ENCODE data around the gene DNER.

DNA sequence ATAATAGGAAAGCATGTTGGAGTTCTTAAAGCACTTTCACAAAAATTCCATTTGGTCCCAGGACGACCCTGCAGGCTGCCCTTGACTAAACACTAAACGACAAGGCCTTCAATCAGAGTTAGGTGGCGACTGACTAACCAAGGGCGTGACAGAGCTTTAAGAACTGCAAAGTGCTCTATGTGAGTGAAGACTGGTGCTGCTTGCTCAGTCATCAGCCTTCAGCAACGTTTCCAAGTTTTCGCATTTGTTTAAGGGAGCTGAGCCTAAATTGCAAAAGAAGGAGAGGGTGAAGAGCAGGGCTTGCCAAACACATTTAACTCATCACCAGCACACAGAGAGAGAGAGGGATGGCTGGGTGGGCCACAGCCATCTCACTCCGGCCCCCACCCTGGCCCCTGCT is 238.6 kb downstream of the DNER start:
- TF ChIP-seq, protein P1, sequence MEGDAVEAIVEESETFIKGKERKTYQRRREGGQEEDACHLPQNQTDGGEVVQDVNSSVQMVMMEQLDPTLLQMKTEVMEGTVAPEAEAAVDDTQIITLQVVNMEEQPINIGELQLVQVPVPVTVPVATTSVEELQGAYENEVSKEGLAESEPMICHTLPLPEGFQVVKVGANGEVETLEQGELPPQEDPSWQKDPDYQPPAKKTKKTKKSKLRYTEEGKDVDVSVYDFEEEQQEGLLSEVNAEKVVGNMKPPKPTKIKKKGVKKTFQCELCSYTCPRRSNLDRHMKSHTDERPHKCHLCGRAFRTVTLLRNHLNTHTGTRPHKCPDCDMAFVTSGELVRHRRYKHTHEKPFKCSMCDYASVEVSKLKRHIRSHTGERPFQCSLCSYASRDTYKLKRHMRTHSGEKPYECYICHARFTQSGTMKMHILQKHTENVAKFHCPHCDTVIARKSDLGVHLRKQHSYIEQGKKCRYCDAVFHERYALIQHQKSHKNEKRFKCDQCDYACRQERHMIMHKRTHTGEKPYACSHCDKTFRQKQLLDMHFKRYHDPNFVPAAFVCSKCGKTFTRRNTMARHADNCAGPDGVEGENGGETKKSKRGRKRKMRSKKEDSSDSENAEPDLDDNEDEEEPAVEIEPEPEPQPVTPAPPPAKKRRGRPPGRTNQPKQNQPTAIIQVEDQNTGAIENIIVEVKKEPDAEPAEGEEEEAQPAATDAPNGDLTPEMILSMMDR (IDR thresholded peaks at IDR 0.05), result no peak
- TF ChIP-seq POLR2A (IDR thresholded peaks at IDR 0.05) (no peak), POLR2AphosphoS5 (IDR thresholded peaks at IDR 0.05) (no peak)
